ENCODE results near the gene SLC25A34. TPM values are rescaled to one million over a fixed set of nuclear protein-coding genes. Genes with fewer than 3 reads are reported as not detected.

Gene SLC25A34
- total RNA-seq, 1 donor from 2014 or later, result 1.5 TPM

- H3K36me3 Mint-ChIP-seq (ENCODE audit: low read depth), result peaks cover 10% of the 10 kb centered on the region
- no peak overlapping the region for H3K4me3 Mint-ChIP-seq
- H3K4me1 Mint-ChIP-seq, result peaks cover 6% of the 10 kb centered on the region
- intact Hi-C loops (cut with micrococcal nuclease), result no loop called here
- no peak for DNase-seq
- no peak overlapping the region for H3K27ac Mint-ChIP-seq
- no peaks in the 10 kb centered on the region for H3K9me3 Mint-ChIP-seq
- H3K27me3 Mint-ChIP-seq, result no peaks in the 10 kb centered on the region
These were observed 31.4 kb upstream of the SLC25A34 start for GRCh38 chr1:15704526-15705183.

- peaks cover 6% of the 10 kb centered on the region for H3K4me1 Mint-ChIP-seq
- no peak overlapping the region for H3K27ac Mint-ChIP-seq
- peaks cover 10% of the 10 kb centered on the region for H3K36me3 Mint-ChIP-seq (ENCODE audit: low read depth)
- H3K27me3 Mint-ChIP-seq, result no peaks in the 10 kb centered on the region
- H3K4me3 Mint-ChIP-seq, result no peak overlapping the region
- H3K9me3 Mint-ChIP-seq, result no peaks in the 10 kb centered on the region
- intact Hi-C loops (cut with micrococcal nuclease), result no loop called here
- DNase-seq, result no peak
These were observed 30.9 kb upstream of the SLC25A34 start for GRCh38 chr1:15705184-15705566.

- H3K4me3 Mint-ChIP-seq, result no peak overlapping the region
- peaks cover 9% of the 10 kb centered on the region for H3K36me3 Mint-ChIP-seq (ENCODE audit: low read depth)
- intact Hi-C loops (cut with micrococcal nuclease), result no loop called here
- no peaks in the 10 kb centered on the region for H3K27me3 Mint-ChIP-seq
- H3K4me1 Mint-ChIP-seq, result peaks cover 4% of the 10 kb centered on the region
- no peaks in the 10 kb centered on the region for H3K9me3 Mint-ChIP-seq
- H3K27ac Mint-ChIP-seq, result no peak overlapping the region
- DNase-seq, result no peak
These were observed 29.3 kb upstream of the SLC25A34 start for GRCh38 chr1:15706751-15707150.

- Mint-ChIP-seq H3K27me3 (no peaks in the 10 kb centered on the region), H3K4me1 (peaks cover 4% of the 10 kb centered on the region), H3K4me3 (no peak overlapping the region), H3K36me3 (ENCODE audit: low read depth) (peaks cover 9% of the 10 kb centered on the region), H3K27ac (no peak overlapping the region), H3K9me3 (no peaks in the 10 kb centered on the region)
- intact Hi-C loops (cut with micrococcal nuclease), result no loop called here
- DNase-seq, result no peak
These were observed 28.7 kb upstream of the SLC25A34 start for GRCh38 chr1:15707239-15707925.

GRCh38 chr1:15708486-15709137, 27.4 kb upstream of the SLC25A34 start:
- peaks cover 9% of the 10 kb centered on the region for H3K36me3 Mint-ChIP-seq (ENCODE audit: low read depth)
- intact Hi-C loops (cut with micrococcal nuclease), result no loop called here
- no peak for DNase-seq
- H3K27me3 Mint-ChIP-seq, result no peaks in the 10 kb centered on the region
- H3K4me3 Mint-ChIP-seq, result no peak overlapping the region
- H3K9me3 Mint-ChIP-seq, result no peaks in the 10 kb centered on the region
- peaks cover 4% of the 10 kb centered on the region for H3K4me1 Mint-ChIP-seq
- H3K27ac Mint-ChIP-seq, result no peak overlapping the region

- no peak overlapping the region for H3K27ac Mint-ChIP-seq
These were observed 26.8 kb upstream of the SLC25A34 start for GRCh38 chr1:15709226-15709625.

GRCh38 chr1:15712168-15712567, 23.9 kb upstream of the SLC25A34 start:
- intact Hi-C loops (cut with micrococcal nuclease), result no loop called here
- Mint-ChIP-seq H3K4me3 (no peak overlapping the region), H3K27me3 (no peaks in the 10 kb centered on the region), H3K4me1 (no peaks in the 10 kb centered on the region), H3K9me3 (no peaks in the 10 kb centered on the region), H3K27ac (no peak overlapping the region), H3K36me3 (ENCODE audit: low read depth) (peaks cover 5% of the 10 kb centered on the region)
- DNase-seq, result no peak

More at GRCh38 chr1:15709226-15709625, 26.8 kb upstream of the SLC25A34 start:
- Mint-ChIP-seq H3K4me1 (peaks cover 3% of the 10 kb centered on the region), H3K4me3 (no peak overlapping the region), H3K27me3 (no peaks in the 10 kb centered on the region), H3K36me3 (ENCODE audit: low read depth) (peaks cover 9% of the 10 kb centered on the region), H3K9me3 (no peaks in the 10 kb centered on the region)
- intact Hi-C loops (cut with micrococcal nuclease), result no loop called here
- DNase-seq, result no peak

- Mint-ChIP-seq H3K27ac (peak overlapping the region; percentile 34), H3K4me1 (no peaks in the 10 kb centered on the region), H3K4me3 (no peak overlapping the region), H3K9me3 (no peaks in the 10 kb centered on the region), H3K27me3 (no peaks in the 10 kb centered on the region), H3K36me3 (ENCODE audit: low read depth) (peaks cover 8% of the 10 kb centered on the region)
- no peak for DNase-seq
- intact Hi-C loops (cut with micrococcal nuclease), result no loop called here
These were observed 21.5 kb upstream of the SLC25A34 start for GRCh38 chr1:15714406-15715136.

GRCh38 chr1:15717418-15718125, 18.5 kb upstream of the SLC25A34 start:
- H3K36me3 Mint-ChIP-seq (ENCODE audit: low read depth), result peaks cover 15% of the 10 kb centered on the region

GRCh38 chr1:15718199-15718601, 17.9 kb upstream of the SLC25A34 start:
- no peak overlapping the region for H3K4me3 Mint-ChIP-seq
- DNase-seq, result no peak
- no peaks in the 10 kb centered on the region for H3K27me3 Mint-ChIP-seq
- H3K9me3 Mint-ChIP-seq, result no peaks in the 10 kb centered on the region
- no peaks in the 10 kb centered on the region for H3K4me1 Mint-ChIP-seq
- H3K27ac Mint-ChIP-seq, result no peak overlapping the region
- peaks cover 17% of the 10 kb centered on the region for H3K36me3 Mint-ChIP-seq (ENCODE audit: low read depth)
- intact Hi-C loops (cut with micrococcal nuclease), result no loop called here

More at GRCh38 chr1:15717418-15718125, 18.5 kb upstream of the SLC25A34 start:
- H3K9me3 Mint-ChIP-seq, result no peaks in the 10 kb centered on the region
- intact Hi-C loops (cut with micrococcal nuclease), result no loop called here
- no peak for DNase-seq
- H3K4me3 Mint-ChIP-seq, result no peak overlapping the region
- no peak overlapping the region for H3K27ac Mint-ChIP-seq
- H3K4me1 Mint-ChIP-seq, result no peaks in the 10 kb centered on the region
- no peaks in the 10 kb centered on the region for H3K27me3 Mint-ChIP-seq

- Mint-ChIP-seq H3K27ac (no peak overlapping the region), H3K9me3 (no peaks in the 10 kb centered on the region), H3K36me3 (ENCODE audit: low read depth) (peaks cover 17% of the 10 kb centered on the region), H3K4me1 (no peaks in the 10 kb centered on the region), H3K27me3 (no peaks in the 10 kb centered on the region), H3K4me3 (no peak overlapping the region)
- intact Hi-C loops (cut with micrococcal nuclease), result no loop called here
- no peak for DNase-seq
These were observed 16.5 kb upstream of the SLC25A34 start for GRCh38 chr1:15719381-15720120.

- no peaks in the 10 kb centered on the region for H3K4me1 Mint-ChIP-seq
- H3K9me3 Mint-ChIP-seq, result no peaks in the 10 kb centered on the region
- no peak overlapping the region for H3K4me3 Mint-ChIP-seq
- H3K27ac Mint-ChIP-seq, result no peak overlapping the region
- intact Hi-C loops (cut with micrococcal nuclease), result no loop called here
- no peaks in the 10 kb centered on the region for H3K27me3 Mint-ChIP-seq
- DNase-seq, result no peak
- peaks cover 17% of the 10 kb centered on the region for H3K36me3 Mint-ChIP-seq (ENCODE audit: low read depth)
These were observed 15.2 kb upstream of the SLC25A34 start for GRCh38 chr1:15720861-15721260.

GRCh38 chr1:15722411-15722810, 13.6 kb upstream of the SLC25A34 start:
- Mint-ChIP-seq H3K9me3 (no peaks in the 10 kb centered on the region), H3K36me3 (ENCODE audit: low read depth) (peaks cover 19% of the 10 kb centered on the region), H3K4me1 (no peaks in the 10 kb centered on the region), H3K4me3 (no peak overlapping the region), H3K27me3 (no peaks in the 10 kb centered on the region), H3K27ac (no peak overlapping the region)
- DNase-seq, result no peak
- intact Hi-C loops (cut with micrococcal nuclease), result no loop called here
